Measurements from ENCODE around the gene TTLL8. TPM values are rescaled to one million over a fixed set of nuclear protein-coding genes. Genes with fewer than 3 reads are reported as not detected.

Gene TTLL8
- total RNA-seq, 4 donors from 2014 or later = not detected

DNA sequence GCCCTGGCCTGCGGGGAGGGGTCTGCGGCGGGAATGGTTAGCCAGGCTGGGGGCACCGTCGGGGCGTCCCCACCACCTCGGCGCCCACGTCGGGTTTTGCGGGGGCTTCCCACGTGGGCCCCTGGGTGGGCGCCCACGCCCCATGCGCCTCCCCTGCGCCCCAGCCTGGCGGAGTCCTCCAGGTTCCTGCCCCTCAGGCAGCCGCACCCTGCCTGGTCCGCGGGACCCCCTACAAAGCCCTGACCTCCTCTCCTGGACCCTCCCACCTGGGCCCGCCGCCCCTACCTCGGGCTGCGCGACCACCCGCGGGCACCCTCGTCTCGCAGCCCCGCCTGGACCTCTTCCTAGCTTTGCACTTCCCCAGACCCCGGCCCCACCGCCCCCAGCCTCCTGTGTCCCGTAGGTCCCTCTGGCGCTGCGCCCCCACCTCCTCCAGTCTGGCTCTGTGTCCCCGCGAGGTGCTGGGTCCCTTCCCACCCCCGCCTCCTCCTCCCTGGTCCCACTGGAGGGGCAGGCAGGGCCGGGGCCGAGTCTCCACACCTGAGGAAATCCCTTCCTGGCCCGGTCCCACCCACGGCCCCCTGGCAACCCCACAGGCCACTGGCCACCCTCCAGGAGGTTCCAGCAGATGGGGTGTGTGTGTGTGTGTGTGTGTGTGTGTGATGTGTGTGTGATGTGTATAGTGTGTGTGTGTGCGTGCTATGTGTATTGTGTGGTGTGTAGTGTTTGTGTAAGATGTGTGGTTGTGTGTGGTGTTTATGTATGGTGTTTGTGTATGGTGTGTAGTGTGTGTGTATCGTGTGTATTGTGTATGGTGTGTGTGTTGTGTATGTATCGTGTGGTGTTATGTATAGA lies 85.7 kb downstream of the TTLL8 start:
- Histone ChIP-seq H3K27ac (peak overlapping the region; percentile 84 to 92 (median 90)), H3K36me3 (no peaks in the 10 kb centered on the region), H3K9me3 (no peaks in the 10 kb centered on the region), H3K4me1 (peaks cover 18 to 35% (median 30%) of the 10 kb centered on the region in 4 donors), H3K27me3 (no peaks in the 10 kb centered on the region), H3K4me3 (peak overlapping the region in 2 of 4 donors; percentile 47 to 55)
- in situ Hi-C loops (cut with MboI; ENCODE audit: low pct_ligation_motif_present in 1 of 4, low pct_unique_long_range_greater_than_20kb in 1 of 4, low sequenced_read_pairs in 3 of 4) (loop anchor here in 1 of 4 donors (25.0 kb wide), 1 partner anchor 110 kb away; the partner anchor contains the start of gene ZBED4), intact Hi-C loops (cut with DNase I; ENCODE audit: low total_unique reads) (no loop called here)
- WGBS, 2 donors (ENCODE audit: low coverage in 1 of 2) = 55 to 100% methylated on average over 1 to 40 of the region's 45 CpGs
- no peak for TF ChIP-seq EP300 (IDR thresholded peaks at IDR 0.05; ENCODE audit: low read depth)
- TF ChIP-seq POLR2A (IDR thresholded peaks at IDR 0.05) = no peak
- TF ChIP-seq, protein P1, sequence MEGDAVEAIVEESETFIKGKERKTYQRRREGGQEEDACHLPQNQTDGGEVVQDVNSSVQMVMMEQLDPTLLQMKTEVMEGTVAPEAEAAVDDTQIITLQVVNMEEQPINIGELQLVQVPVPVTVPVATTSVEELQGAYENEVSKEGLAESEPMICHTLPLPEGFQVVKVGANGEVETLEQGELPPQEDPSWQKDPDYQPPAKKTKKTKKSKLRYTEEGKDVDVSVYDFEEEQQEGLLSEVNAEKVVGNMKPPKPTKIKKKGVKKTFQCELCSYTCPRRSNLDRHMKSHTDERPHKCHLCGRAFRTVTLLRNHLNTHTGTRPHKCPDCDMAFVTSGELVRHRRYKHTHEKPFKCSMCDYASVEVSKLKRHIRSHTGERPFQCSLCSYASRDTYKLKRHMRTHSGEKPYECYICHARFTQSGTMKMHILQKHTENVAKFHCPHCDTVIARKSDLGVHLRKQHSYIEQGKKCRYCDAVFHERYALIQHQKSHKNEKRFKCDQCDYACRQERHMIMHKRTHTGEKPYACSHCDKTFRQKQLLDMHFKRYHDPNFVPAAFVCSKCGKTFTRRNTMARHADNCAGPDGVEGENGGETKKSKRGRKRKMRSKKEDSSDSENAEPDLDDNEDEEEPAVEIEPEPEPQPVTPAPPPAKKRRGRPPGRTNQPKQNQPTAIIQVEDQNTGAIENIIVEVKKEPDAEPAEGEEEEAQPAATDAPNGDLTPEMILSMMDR (IDR thresholded peaks at IDR 0.05) = no peak
- TF ChIP-seq POLR2AphosphoS5 (IDR thresholded peaks at IDR 0.05) = no peak
- DNase-seq = no peak

DNA sequence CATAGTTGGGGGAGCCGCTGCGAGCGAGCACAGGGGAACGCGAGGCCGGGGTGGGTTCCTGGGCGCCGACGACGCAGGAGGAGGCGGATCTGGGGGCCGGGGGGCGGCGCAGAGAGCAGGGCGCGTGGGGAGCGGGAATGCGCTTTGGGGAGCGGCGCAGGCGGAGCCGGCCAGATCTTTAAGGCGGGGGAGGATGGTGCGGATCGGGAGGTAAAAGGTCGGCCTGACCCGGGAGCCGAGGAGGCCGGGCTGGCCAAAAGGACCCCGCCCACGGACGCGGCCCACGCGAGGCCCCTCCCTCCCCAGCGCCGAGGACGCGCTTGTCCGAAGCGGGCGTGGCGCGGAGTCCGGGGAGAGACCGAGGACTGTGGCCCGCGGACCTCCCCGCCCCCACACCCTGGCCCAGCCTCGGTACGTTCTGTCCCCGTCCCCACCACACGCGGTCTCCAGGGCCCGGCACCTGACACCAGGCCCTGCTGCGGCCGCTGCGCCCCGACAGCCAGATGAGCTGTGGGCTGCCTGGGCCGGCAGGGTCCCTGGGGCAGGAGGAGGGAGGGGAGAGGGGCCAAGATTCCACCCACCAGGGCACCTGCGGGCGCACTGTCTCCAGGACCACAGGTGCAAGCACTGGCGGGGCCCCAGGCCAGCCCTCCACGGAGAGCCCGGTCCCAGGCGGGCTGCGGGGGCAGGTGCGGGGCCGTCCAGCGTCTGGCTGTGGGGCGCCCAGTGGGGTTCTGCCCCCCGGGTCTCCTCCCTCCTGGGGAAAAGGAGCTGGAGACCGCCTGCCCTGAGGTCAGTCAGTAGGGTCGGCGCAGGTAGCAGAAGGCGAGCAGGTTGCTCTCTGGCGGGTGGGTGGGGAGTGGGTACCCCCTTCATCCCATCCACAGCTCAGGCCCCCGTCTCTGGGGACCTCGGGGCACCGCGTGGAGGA lies 86.6 kb downstream of the TTLL8 start:
- DNase-seq = peak; percentile 92
- peaks cover 25 to 42% (median 37%) of the 10 kb centered on the region in 4 donors for H3K4me1 ChIP-seq
- H3K36me3 ChIP-seq = no peaks in the 10 kb centered on the region
- no peaks in the 10 kb centered on the region for H3K27me3 ChIP-seq
- peak overlapping the region; percentile 84 to 92 (median 90) for H3K27ac ChIP-seq
- H3K9me3 ChIP-seq = no peaks in the 10 kb centered on the region
- intact Hi-C loops (cut with DNase I; ENCODE audit: low total_unique reads) = no loop called here
- in situ Hi-C loops (cut with MboI; ENCODE audit: low pct_ligation_motif_present in 1 of 4, low pct_unique_long_range_greater_than_20kb in 1 of 4, low sequenced_read_pairs in 3 of 4) = loop anchor here in 1 of 4 donors (25.0 kb wide), 1 partner anchor 109 kb away; the partner anchor contains the start of gene ZBED4
- 9% methylated on average over 61 of the region's 81 CpGs; no CpG with 5 or more reads in 1 of the 2 donors for WGBS, 2 donors (ENCODE audit: low coverage in 1 of 2)
- TF ChIP-seq, protein P1 (IDR thresholded peaks at IDR 0.05) = no peak
- peak in 2 of 3 donors; percentile 80 for TF ChIP-seq POLR2AphosphoS5 (IDR thresholded peaks at IDR 0.05)
- TF ChIP-seq EP300 (IDR thresholded peaks at IDR 0.05; ENCODE audit: low read depth) = peak; percentile 92
- TF ChIP-seq POLR2A (IDR thresholded peaks at IDR 0.05) = peak; percentile 63
- peak overlapping the region; percentile 22 to 55 (median 40) for H3K4me3 ChIP-seq

DNA sequence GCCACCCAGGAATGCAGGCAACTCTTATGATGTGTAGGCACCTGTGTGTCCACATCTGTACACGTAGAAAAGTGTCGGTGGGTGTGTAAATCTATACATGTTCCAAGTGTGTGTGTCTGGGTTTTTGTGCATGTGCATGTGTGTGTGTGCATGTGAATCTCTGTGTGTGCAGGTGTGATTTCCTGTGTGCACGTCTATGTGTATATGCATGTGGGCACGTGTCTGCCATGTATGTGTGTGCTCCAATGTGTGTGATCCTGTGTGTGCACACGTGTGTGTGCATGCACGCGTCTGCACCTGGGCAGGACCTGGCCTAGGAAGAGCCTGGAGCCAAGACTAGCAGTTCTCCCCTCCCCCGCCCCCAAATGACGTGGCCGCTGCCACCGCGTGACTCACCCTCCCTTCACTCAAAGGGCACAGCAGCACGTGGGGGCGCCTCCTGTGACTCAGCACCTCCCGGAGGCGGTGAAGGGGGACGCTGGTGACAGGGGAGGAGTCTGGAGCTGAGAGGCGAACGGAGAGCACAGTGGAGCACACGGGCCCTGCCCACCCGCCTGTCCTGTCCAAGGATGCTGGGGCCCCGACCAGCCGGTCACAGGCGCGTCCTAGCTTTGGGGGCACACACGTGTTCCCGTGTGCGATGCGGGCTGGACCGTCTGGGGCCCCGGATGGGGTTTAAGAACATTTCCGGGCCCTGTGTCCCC lies 87.4 kb downstream of the TTLL8 start:
- intact Hi-C loops (cut with DNase I; ENCODE audit: low total_unique reads) = no loop called here
- H3K27me3 ChIP-seq = no peaks in the 10 kb centered on the region
- no peaks in the 10 kb centered on the region for H3K36me3 ChIP-seq
- H3K4me3 ChIP-seq = peak overlapping the region; percentile 22 to 55 (median 40)
- WGBS, 2 donors (ENCODE audit: low coverage in 1 of 2) = 9% methylated on average over 25 of the region's 32 CpGs; no CpG with 5 or more reads in 1 of the 2 donors
- TF ChIP-seq POLR2A (IDR thresholded peaks at IDR 0.05) (peak; percentile 91), POLR2AphosphoS5 (IDR thresholded peaks at IDR 0.05) (peak; percentile 89 to 95 (median 91)), EP300 (IDR thresholded peaks at IDR 0.05; ENCODE audit: low read depth) (peak; percentile 88)
- TF ChIP-seq, protein P1 (IDR thresholded peaks at IDR 0.05) = no peak
- in situ Hi-C loops (cut with MboI; ENCODE audit: low pct_ligation_motif_present in 1 of 4, low pct_unique_long_range_greater_than_20kb in 1 of 4, low sequenced_read_pairs in 3 of 4) = loop anchor here in 1 of 4 donors (25.0 kb wide), 1 partner anchor 108 kb away; the partner anchor contains the start of gene ZBED4
- H3K27ac ChIP-seq = peak overlapping the region; percentile 84 to 92 (median 90)
- H3K9me3 ChIP-seq = no peaks in the 10 kb centered on the region
- peaks cover 26 to 43% (median 41%) of the 10 kb centered on the region in 4 donors for H3K4me1 ChIP-seq
- peak; percentile 96 for DNase-seq
